Bronchial epithelial cell (primary cell): ENCODE measurements around the gene ZBP1. TPM values are rescaled to one million over a fixed set of nuclear protein-coding genes. Genes with fewer than 3 reads are reported as not detected.

ENCODE experiments used
- DNase-seq: peaks from one replicate; pipeline ENCODE4 v3.0.0-alpha.2; 2010; ENCODE audit warnings: low read depth
- FAIRE-seq: peaks from 2 replicates; lab custom pipeline; 2011; peaks lifted over from hg19 to GRCh38; lab: Jason Lieb, UNC
- H3K27me3 ChIP-seq: 2 replicates; pipeline ENCODE4 v1.5.1; 2011; ENCODE audit warnings: low read length; ENCODE audit not compliant: control insufficient read depth, insufficient read depth
- H3K36me3 ChIP-seq: 2 replicates; pipeline ENCODE4 v1.5.1; 2011; ENCODE audit warnings: low read length; ENCODE audit not compliant: control insufficient read depth, insufficient read depth
- H3K4me3 ChIP-seq: 2 replicates; pipeline ENCODE4 v1.5.1; 2011; ENCODE audit warnings: mild to moderate bottlenecking, low read depth, low read length, control low read depth
- total RNA-seq: library from RNA; depleted of rRNA; stranded (reverse); fragments of >200 nt; gene quantifications from 2 replicates; pipeline ENCODE4 v1.2.1, GENCODE V29; 2014
- TF ChIP-seq, protein P1 (sequence below): IDR thresholded peaks from 2 replicates; pipeline ENCODE4 v1.5.1; 2011; ENCODE audit warnings: mild to moderate bottlenecking, moderate library complexity, low read length, control low read depth, inconsistent platforms; ENCODE audit not compliant: insufficient read depth, severe bottlenecking

The ZBP1 gene, protein sequence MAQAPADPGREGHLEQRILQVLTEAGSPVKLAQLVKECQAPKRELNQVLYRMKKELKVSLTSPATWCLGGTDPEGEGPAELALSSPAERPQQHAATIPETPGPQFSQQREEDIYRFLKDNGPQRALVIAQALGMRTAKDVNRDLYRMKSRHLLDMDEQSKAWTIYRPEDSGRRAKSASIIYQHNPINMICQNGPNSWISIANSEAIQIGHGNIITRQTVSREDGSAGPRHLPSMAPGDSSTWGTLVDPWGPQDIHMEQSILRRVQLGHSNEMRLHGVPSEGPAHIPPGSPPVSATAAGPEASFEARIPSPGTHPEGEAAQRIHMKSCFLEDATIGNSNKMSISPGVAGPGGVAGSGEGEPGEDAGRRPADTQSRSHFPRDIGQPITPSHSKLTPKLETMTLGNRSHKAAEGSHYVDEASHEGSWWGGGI
- not detected in 2 replicates for total RNA-seq

DNA sequence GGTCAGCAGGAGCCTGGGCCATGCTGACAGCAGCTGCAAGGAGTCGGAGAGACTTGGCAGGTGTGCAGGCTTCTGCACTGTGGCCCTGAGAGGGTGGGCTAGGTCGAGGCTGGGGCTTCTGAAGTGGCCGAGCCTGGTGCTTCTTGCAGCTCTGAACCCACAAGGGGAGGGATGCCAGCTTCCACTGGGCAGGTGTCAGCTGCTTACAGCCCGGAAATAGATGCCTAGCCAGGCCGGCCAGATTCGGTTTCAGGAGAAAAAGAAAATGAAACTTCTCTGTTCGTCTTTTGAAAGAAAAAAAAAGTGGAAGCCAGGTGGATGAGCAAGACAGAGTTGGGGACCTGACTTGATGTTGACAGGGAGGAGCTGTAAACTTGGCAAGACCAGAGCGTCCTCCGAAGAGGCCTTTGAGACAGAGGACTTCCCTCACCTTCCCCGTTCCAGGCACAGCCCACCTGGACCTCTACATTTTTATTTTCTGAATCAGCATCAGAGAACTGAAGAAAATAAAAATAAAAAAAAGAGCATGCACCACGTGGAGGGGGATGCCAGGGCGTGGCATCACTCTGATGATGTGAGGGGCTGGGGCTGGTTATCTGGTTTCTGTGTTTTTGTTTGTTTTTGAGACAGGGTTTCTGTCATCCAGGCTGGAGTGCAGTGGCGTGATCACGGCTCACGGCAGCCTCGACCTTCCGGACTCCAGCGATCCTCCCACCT, at the start of gene ZBP1:
Gene ZBP1 (minus strand): TSS at position 153 of the 717 bp plus-strand sequence. CDS start 131 bp downstream, at position 22.
- Histone ChIP-seq H3K4me3 (no peak within 1 kb of the TSS), H3K36me3 (no peaks in the 10 kb centered on the region), H3K27me3 (peaks cover 9% of the 10 kb centered on the region)
- TF ChIP-seq, protein P1, sequence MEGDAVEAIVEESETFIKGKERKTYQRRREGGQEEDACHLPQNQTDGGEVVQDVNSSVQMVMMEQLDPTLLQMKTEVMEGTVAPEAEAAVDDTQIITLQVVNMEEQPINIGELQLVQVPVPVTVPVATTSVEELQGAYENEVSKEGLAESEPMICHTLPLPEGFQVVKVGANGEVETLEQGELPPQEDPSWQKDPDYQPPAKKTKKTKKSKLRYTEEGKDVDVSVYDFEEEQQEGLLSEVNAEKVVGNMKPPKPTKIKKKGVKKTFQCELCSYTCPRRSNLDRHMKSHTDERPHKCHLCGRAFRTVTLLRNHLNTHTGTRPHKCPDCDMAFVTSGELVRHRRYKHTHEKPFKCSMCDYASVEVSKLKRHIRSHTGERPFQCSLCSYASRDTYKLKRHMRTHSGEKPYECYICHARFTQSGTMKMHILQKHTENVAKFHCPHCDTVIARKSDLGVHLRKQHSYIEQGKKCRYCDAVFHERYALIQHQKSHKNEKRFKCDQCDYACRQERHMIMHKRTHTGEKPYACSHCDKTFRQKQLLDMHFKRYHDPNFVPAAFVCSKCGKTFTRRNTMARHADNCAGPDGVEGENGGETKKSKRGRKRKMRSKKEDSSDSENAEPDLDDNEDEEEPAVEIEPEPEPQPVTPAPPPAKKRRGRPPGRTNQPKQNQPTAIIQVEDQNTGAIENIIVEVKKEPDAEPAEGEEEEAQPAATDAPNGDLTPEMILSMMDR, result no peak
- FAIRE-seq (no peak), DNase-seq (no peak)

DNA sequence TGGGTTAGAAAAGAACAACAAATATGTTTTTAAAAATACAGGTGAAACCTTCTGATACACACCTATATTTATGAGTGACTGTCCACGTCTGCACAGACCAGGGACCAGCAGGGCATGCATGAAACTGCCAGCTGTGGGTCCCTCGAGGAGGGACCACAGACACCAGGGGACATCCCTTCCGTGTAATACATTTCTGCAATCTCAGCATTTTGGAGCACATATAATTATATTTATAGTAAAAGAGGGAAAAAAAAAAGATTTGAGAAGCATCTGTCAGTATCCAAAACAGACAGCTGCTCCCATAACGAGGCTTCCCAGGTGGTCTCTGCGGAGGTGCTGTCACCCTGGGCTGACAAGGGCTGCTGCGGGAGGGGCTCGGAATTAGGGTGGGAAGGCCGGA, 49.4 kb upstream of the ZBP1 start:
- Histone ChIP-seq H3K27me3 (no peaks in the 10 kb centered on the region), H3K36me3 (peaks cover 8% of the 10 kb centered on the region), H3K4me3 (no peak overlapping the region)
- no peak for FAIRE-seq
- TF ChIP-seq, protein P1, result no peak
- DNase-seq, result no peak

DNA sequence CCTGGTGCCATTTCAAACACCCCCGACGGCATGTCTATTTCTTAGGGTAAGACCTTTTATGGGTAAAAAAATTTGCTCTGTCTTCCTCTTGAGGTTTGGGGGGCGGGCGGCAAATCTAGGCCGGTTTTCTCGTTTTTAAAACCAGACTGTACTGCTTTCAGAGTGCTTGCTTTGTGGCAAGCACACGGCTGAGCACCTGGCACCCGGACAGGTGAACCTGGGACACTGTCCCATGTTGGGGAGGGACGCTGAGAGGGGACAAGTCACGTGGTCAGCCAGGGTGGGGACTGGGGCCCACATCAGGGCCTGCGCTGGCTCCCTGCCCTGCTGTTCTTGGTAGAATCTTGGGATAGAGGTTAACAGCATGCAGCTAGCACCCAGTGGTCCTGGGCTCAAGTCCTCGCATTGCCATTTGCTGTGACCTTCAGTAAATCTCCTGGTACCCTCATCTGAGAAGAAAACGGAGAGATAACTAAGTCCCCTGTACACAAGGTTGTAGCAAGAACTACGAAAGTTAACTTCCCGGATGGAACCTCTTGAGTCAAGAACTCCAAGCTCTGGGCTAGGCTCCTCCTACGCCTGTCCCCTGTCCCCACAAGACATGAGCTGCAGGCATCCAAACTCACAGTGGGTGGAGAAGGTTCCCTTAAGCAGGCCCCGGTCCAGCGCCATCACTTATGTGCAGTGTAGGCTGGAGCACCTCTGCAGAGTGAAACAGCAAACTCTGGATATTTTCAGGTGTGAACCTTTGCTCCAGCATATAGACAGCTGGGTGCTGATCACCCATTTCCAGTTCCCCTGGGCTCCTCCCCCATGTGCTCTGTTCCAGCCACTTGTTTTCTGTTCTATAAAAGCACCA, 47.9 kb upstream of the ZBP1 start:
- Histone ChIP-seq H3K36me3 (peaks cover 12% of the 10 kb centered on the region), H3K27me3 (no peaks in the 10 kb centered on the region), H3K4me3 (no peak overlapping the region)
- FAIRE-seq, result peak; percentile 91
- DNase-seq, result no peak
- TF ChIP-seq, protein P1, result no peak

DNA sequence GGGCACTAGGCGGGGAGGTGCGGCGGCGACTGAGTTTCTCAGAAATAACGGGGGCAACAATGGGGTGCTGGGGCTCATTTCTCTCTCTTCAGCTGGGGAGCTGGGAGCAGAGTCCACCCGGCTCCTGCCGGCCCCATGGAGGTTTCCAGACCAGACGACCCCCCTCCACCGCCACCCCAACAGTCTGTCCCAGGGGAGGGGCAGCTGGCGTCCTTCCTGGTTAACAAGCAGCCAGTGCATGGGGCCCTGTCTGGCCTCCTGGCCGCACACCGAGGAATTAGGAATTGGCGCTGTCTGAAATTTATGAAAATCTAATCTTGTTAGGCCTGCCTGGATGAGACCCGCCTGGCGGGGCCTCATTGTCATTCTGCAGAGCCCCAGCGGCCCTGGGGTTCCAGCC, 47.2 kb upstream of the ZBP1 start:
- DNase-seq (no peak), FAIRE-seq (no peak)
- no peak overlapping the region for H3K4me3 ChIP-seq
- TF ChIP-seq, protein P1, result no peak
- peaks cover 13% of the 10 kb centered on the region for H3K36me3 ChIP-seq
- H3K27me3 ChIP-seq, result no peaks in the 10 kb centered on the region

DNA sequence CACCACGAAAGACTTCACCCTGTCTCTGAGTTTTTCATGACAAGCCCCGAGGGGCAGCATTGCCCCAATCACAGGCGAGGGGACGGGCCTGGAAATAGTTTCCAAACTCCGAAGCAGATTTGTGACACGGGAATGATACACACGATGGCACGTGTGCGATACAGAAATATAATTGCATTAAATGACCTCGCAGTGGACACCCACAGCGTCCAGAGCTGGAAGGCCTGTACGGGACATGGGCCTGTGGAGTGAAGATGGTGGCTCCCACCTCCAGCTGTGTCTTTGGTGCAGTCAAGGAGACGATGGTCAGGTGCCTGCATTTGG, 46.6 kb upstream of the ZBP1 start:
- Histone ChIP-seq H3K4me3 (no peak overlapping the region), H3K27me3 (no peaks in the 10 kb centered on the region), H3K36me3 (peaks cover 14% of the 10 kb centered on the region)
- TF ChIP-seq, protein P1, result no peak
- no peak for FAIRE-seq
- no peak for DNase-seq
